SU-DHL-6 (cell line): ENCODE results near the gene PTER.

Source experiments
- CTCF ChIP-seq: fragments of 200-600 bp; sonication (generic); IDR thresholded peaks from one replicate; pipeline ENCODE4 v1.5.1; 2017; ENCODE audit warnings: antibody characterized with exemption, mild to moderate bottlenecking, low read length, moderate library complexity; ENCODE audit not compliant: insufficient read depth, poor library complexity, severe bottlenecking
- EZH2phosphoT487 ChIP-seq: fragments of 200-600 bp; sonication (generic), shearing (Covaris generic); conservative IDR thresholded peaks from 2 replicates; pipeline ENCODE4 v1.6.1; 2018; ENCODE audit warnings: mild to moderate bottlenecking, antibody characterized with exemption, low read length, moderate library complexity, mixed read lengths

- TF ChIP-seq CTCF (peak; percentile 62), EZH2phosphoT487 (no peak)
Observed at GRCh38 chr10:16545116-16545736, 108.4 kb downstream of the PTER start.
